ENCODE measurements around the gene PIAS4. TPM values are rescaled to one million over a fixed set of nuclear protein-coding genes. Genes with fewer than 3 reads are reported as not detected.

PIAS4 gene
- total and polyA plus RNA-seq, 7 donors: 7.2 to 29.9 (median 18.6) TPM

DNA sequence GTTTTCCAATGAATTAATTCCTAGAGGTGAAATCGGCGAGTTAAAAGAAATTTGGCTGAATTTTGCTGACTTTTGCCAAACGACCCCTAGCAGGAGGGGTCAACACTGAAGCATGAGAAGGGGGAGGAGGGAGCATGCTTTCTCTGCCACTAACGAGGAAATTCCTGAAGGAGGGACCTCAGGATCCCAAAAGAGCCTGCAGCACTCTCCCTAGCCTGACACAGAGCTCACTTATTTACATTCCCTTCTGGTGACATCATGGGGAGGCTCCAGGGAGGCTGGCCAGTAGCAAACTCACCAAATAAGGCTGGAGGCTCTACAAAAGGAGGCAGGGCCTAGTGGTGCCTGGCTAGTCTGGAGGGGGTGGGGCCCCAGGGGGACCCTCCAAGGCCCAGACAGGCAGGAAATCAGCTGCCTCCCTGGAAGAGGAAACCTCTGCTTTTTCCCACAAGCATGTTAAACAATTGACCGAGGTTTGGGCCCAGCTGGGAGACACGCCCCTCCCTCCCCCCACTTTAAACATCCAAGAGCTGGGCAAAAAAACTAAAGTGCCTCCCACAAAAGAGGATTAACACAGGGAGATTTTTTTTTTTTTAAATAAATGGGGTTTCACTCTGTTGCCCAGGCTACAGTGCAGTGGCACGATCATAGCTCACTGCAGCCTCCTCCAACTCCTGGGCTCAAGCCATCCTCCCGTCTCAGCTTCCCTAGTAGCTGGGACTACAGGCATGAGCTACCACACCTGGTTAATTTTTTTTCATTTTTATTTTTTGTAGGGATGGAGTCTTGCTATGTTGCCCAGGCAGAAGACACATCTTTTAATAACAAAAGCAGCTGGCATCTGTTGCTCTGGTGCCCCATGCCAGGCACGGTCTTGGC lies 38.7 kb upstream of the PIAS4 start:
- peaks cover 0 to 65% (median 55%) of the 10 kb centered on the region in 4 donors for H3K4me1 ChIP-seq
- H3K36me3 ChIP-seq: peaks cover 0 to 46% (median 17%) of the 10 kb centered on the region in 4 donors
- H3K27me3 ChIP-seq: no peaks in the 10 kb centered on the region
- peak overlapping the region in 3 of 4 donors; percentile 95 to 98 (median 97) for H3K4me3 ChIP-seq
- intact Hi-C loops (cut with DNase I): loop anchor here (5.0 to 10.0 kb wide), 3 partner anchors 274 to 676 kb away; partner anchors contain the start of gene HDGFL2
- H3K9me3 ChIP-seq: no peaks in the 10 kb centered on the region
- DNase-seq: peak; percentile 98
- WGBS, 2 donors: 48 to 54% methylated on average over 9 of the region's 9 CpGs
- peak overlapping the region; percentile 100 for H3K27ac ChIP-seq
- TF ChIP-seq POLR2AphosphoS5 (IDR thresholded peaks at IDR 0.05): peak; percentile 74 to 96 (median 77)
- TF ChIP-seq POLR2A (IDR thresholded peaks at IDR 0.05): peak; percentile 7 to 26
- TF ChIP-seq CTCF (IDR thresholded peaks at IDR 0.05): no peak
- peak in 2 of 4 donors; percentile 87 to 93 for TF ChIP-seq EP300 (IDR thresholded peaks at IDR 0.05)

DNA sequence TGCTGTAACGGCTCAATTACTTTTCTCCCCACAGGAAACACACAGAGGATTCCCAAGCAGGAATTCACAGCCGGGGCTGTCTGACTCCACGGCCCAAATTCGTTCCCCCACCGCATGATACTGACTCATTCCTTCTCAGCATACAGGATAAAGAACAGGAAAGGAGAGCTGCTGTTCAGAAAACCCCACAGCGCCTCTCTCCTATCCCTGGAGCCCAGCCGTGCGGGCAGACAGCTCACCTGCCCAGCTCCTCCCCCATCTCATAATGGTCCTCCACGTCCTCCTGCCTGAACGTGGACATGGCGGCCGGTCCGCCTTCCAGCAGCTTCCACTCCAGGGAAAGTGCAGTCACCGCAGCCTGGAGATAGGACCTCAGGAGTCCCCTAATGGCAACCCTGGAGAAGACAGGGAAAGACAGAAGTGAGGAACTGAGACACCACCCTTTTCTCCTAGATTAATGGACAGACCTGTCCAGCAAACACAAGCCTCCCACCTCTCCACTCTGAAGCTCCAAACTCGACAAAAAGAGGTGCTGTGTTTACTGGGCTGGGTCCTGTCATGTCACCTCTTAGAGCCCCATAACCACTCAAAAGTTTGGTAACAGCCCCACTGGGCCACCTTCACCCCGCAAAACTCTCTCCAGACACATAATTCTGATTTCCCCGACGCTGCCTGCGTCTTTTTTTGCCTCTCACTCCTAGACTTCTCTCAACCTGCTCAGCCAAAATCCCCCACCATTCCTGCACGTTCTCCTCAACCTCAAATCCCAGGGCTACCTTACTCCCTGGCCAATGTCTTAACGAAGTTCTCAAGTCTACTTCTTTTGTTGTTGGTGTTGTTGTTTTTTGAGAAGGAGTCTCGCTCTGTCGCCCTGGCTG lies 37.9 kb upstream of the PIAS4 start:
- Histone ChIP-seq H3K27ac (peak overlapping the region; percentile 100), H3K27me3 (no peaks in the 10 kb centered on the region), H3K9me3 (no peaks in the 10 kb centered on the region), H3K4me1 (peaks cover 0 to 61% (median 54%) of the 10 kb centered on the region in 4 donors), H3K4me3 (peak overlapping the region; percentile 95 to 100 (median 98)), H3K36me3 (peaks cover 0 to 37% (median 9%) of the 10 kb centered on the region in 4 donors)
- TF ChIP-seq CTCF (IDR thresholded peaks at IDR 0.05) (peak in 1 of 4 experiments; percentile 36), POLR2AphosphoS5 (IDR thresholded peaks at IDR 0.05) (peak in 3 of 4 donors; percentile 43 to 72 (median 68)), EP300 (IDR thresholded peaks at IDR 0.05) (no peak), POLR2A (IDR thresholded peaks at IDR 0.05) (peak in 1 of 2 donors; percentile 28)
- 49 to 50% methylated on average over 23 of the region's 23 CpGs for WGBS, 2 donors
- peak; percentile 80 for DNase-seq
- intact Hi-C loops (cut with DNase I): loop anchor here (2.0 to 10.0 kb wide), 5 partner anchors 15 to 675 kb away; partner anchors contain the start of genes APBA3, EEF2, HDGFL2 and MRPL54

GRCh38 chr19:3970313-3970807 lies 37.2 kb upstream of the PIAS4 start:
- Histone ChIP-seq H3K4me3 (peak overlapping the region; percentile 95 to 100 (median 98)), H3K27me3 (no peaks in the 10 kb centered on the region), H3K9me3 (no peaks in the 10 kb centered on the region), H3K4me1 (peaks cover 0 to 54% (median 48%) of the 10 kb centered on the region in 4 donors), H3K27ac (peak overlapping the region; percentile 100), H3K36me3 (peaks cover 0 to 35% (median 8%) of the 10 kb centered on the region in 4 donors)
- DNase-seq: peak; percentile 63
- TF ChIP-seq POLR2AphosphoS5 (IDR thresholded peaks at IDR 0.05) (no peak), POLR2A (IDR thresholded peaks at IDR 0.05) (no peak), CTCF (IDR thresholded peaks at IDR 0.05) (no peak), EP300 (IDR thresholded peaks at IDR 0.05) (no peak)
- intact Hi-C loops (cut with DNase I): loop anchor here (2.0 to 5.0 kb wide), 2 partner anchors 14 to 208 kb away; partner anchors contain the start of genes APBA3, EEF2 and MRPL54
- 1% methylated on average over 22 of the region's 22 CpGs for WGBS, 2 donors
